T-cell (primary cell): ENCODE measurements around the gene GJB1. TPM values are rescaled to one million over a fixed set of nuclear protein-coding genes. Genes with fewer than 3 reads are reported as not detected.

Experiments
- ATAC-seq, 4 experiments: fragments of 200-7000 bp in 3 of 4; fragments of 150-1000 bp in 1 of 4; cut with Tn5 transposase; replicated peaks in 1 of 4; 1 replicate in 3 of 4; 2 replicates in 1 of 4; pipeline ENCODE4 v1.10.0; 2021; ENCODE audit warnings: moderate library complexity in 3 of 4, mild to moderate bottlenecking in 2 of 4, moderate number of reproducible peaks in 1 of 4
- CTCF ChIA-PET, 2 donors: fragments of 300-600 bp; sonication (Branson Sonifier 250); formaldehyde crosslinking; loops; one replicate each; lab custom pipeline; 2022; ENCODE audit warnings: antibody characterized with exemption in 2 of 2; lab: Charles Lee
- POLR2A ChIA-PET, 2 donors: fragments of 300-600 bp; sonication (Branson Sonifier 250); formaldehyde crosslinking; loops; one replicate each; lab custom pipeline; 2022; ENCODE audit warnings: antibody characterized with exemption in 2 of 2; lab: Charles Lee
- DNase-seq, 35 experiments: peaks; one replicate each; pipeline versions ENCODE4 v3.0.0 to v3.0.0-alpha.2; 2013 to 2023
- H3K27ac ChIP-seq: one replicate; pipeline ENCODE4 v1.5.1; 2013; ENCODE audit warnings: low read length
- H3K27me3 ChIP-seq, 2 experiments: replicated peaks in 1 of 2; 1 replicate in 1 of 2; 2 replicates in 1 of 2; pipeline versions ENCODE4 v1.6.1 to v1.7.0; 2013; ENCODE audit warnings: low read length in 1 of 2, mixed read lengths in 1 of 2; ENCODE audit not compliant: control insufficient read depth in 2 of 2, insufficient read depth in 2 of 2; ENCODE audit errors: extremely low read depth in 1 of 2
- H3K36me3 ChIP-seq, 2 donors: 1 replicate in 1 of 2; 2 replicates in 1 of 2; pipeline versions ENCODE4 v1.6.1 to v1.7.0; 2013; ENCODE audit warnings: low read length in 1 of 2; ENCODE audit not compliant: control insufficient read depth in 2 of 2, insufficient read depth in 1 of 2; ENCODE audit errors: extremely low read depth in 1 of 2
- H3K4me1 ChIP-seq, 2 experiments: 1 replicate in 1 of 2; 2 replicates in 1 of 2; pipeline versions ENCODE4 v1.6.1 to v1.7.0; 2013; ENCODE audit warnings: low read length in 2 of 2, mixed read lengths in 1 of 2; ENCODE audit not compliant: insufficient read depth in 2 of 2, control insufficient read depth in 1 of 2; ENCODE audit errors: extremely low read depth in 1 of 2
- H3K4me3 ChIP-seq, 2 donors: 1 replicate in 1 of 2; 2 replicates in 1 of 2; pipeline versions ENCODE4 v1.5.1 to v1.7.0; 2013; ENCODE audit warnings: mild to moderate bottlenecking in 2 of 2, low read length in 1 of 2, moderate library complexity in 1 of 2; ENCODE audit not compliant: control insufficient read depth in 1 of 2; ENCODE audit errors: extremely low read depth in 1 of 2
- H3K9me3 ChIP-seq: 2 replicates; pipeline ENCODE4 v1.7.0; 2013
- H3K27ac Mint-ChIP-seq, 2 donors: one replicate each; pipeline ENCODE4 v1.8.0; 2020 to 2021; ENCODE audit warnings: mild to moderate bottlenecking in 2 of 2, mixed read lengths in 2 of 2
- H3K27me3 Mint-ChIP-seq, 2 donors: one replicate each; pipeline ENCODE4 v1.8.0; 2021 to 2022; ENCODE audit warnings: mixed read lengths in 2 of 2
- H3K36me3 Mint-ChIP-seq: one replicate; pipeline ENCODE4 v1.8.0; 2021; ENCODE audit warnings: mixed read lengths
- H3K4me1 Mint-ChIP-seq, 3 donors: one replicate each; pipeline ENCODE4 v1.8.0; 2020 to 2022; ENCODE audit warnings: mixed read lengths in 3 of 3, mild to moderate bottlenecking in 1 of 3
- H3K4me3 Mint-ChIP-seq, 3 donors: one replicate each; pipeline ENCODE4 v1.8.0; 2020 to 2022; ENCODE audit warnings: mild to moderate bottlenecking in 3 of 3, mixed read lengths in 3 of 3, moderate library complexity in 3 of 3
- H3K9me3 Mint-ChIP-seq, 3 donors: one replicate each; pipeline ENCODE4 v1.8.0; 2020 to 2022; ENCODE audit warnings: mixed read lengths in 3 of 3
- WGBS: methylation state at CpG from one replicate; pipeline ENCODE4 v1.1.5; 2013; ENCODE audit warnings: missing lambda C conversion rate; ENCODE audit not compliant: insufficient coverage; 5-methylcytosine and 5-hydroxymethylcytosine counted together
- total RNA-seq, 35 experiments: library from RNA in 6 of 35; stranded (reverse) in 6 of 35; fragments of 120-200 nt in 1 of 35; gene quantifications; one replicate each; pipeline versions ENCODE4 v1.2.1 to v1.2.4 and lab custom pipeline; 2013 to 2026

Gene GJB1
- total RNA-seq, 5 donors from 2014 or later (not counting 1 experiment from before 2014, with no cell fraction given): 0.23 TPM; not detected in 3

GRCh38 chrX:71227370-71228062 lies 4.5 kb downstream of the GJB1 start:
- ChIA-PET CTCF (no interaction called here), POLR2A (no interaction called here)
- DNase-seq: peak in 1 of 35 experiments; percentile 4
- H3K9me3 ChIP-seq: no peaks in the 10 kb centered on the region
- no peak overlapping the region for H3K4me3 ChIP-seq
- H3K9me3 Mint-ChIP-seq: no peaks in the 10 kb centered on the region
- WGBS: 100% methylated on average over 1 of the region's 5 CpGs
- no peak overlapping the region for H3K4me3 Mint-ChIP-seq
- H3K27me3 ChIP-seq: peaks cover 0 to 4% of the 10 kb centered on the region in 2 experiments
- H3K36me3 ChIP-seq: no peaks in the 10 kb centered on the region
- H3K36me3 Mint-ChIP-seq: no peaks in the 10 kb centered on the region
- ATAC-seq: no peak
- no peaks in the 10 kb centered on the region for H3K4me1 Mint-ChIP-seq
- no peaks in the 10 kb centered on the region for H3K4me1 ChIP-seq
- H3K27ac Mint-ChIP-seq: no peak overlapping the region
- H3K27ac ChIP-seq: no peak overlapping the region
- H3K27me3 Mint-ChIP-seq: peaks cover 3 to 31% of the 10 kb centered on the region in 2 donors

GRCh38 chrX:71228063-71228642 lies 5.1 kb downstream of the GJB1 start:
- Mint-ChIP-seq H3K27ac (no peak overlapping the region), H3K4me3 (no peak overlapping the region), H3K36me3 (no peaks in the 10 kb centered on the region), H3K27me3 (peaks cover 2 to 28% of the 10 kb centered on the region in 2 donors), H3K9me3 (no peaks in the 10 kb centered on the region), H3K4me1 (no peaks in the 10 kb centered on the region)
- no peak overlapping the region for H3K27ac ChIP-seq
- no peaks in the 10 kb centered on the region for H3K4me1 ChIP-seq
- H3K36me3 ChIP-seq: no peaks in the 10 kb centered on the region
- no peak overlapping the region for H3K4me3 ChIP-seq
- POLR2A ChIA-PET: no interaction called here
- ATAC-seq (no peak), DNase-seq (no peak)
- WGBS: no CpG with 5 or more reads among the region's 1 CpG
- H3K9me3 ChIP-seq: no peaks in the 10 kb centered on the region
- CTCF ChIA-PET: no interaction called here
- peaks cover 0 to under 1% of the 10 kb centered on the region in 2 experiments for H3K27me3 ChIP-seq

GRCh38 chrX:71235482-71235881 lies 12.5 kb downstream of the GJB1 start:
- no CpG with 5 or more reads among the region's 3 CpGs for WGBS
- no peak overlapping the region for H3K4me3 Mint-ChIP-seq
- Histone ChIP-seq H3K4me3 (no peak overlapping the region), H3K27ac (no peak overlapping the region), H3K36me3 (no peaks in the 10 kb centered on the region), H3K27me3 (no peaks in the 10 kb centered on the region), H3K4me1 (no peaks in the 10 kb centered on the region), H3K9me3 (no peaks in the 10 kb centered on the region)
- no peaks in the 10 kb centered on the region for H3K9me3 Mint-ChIP-seq
- POLR2A ChIA-PET: no interaction called here
- CTCF ChIA-PET: no interaction called here
- no peak for ATAC-seq
- H3K4me1 Mint-ChIP-seq: no peaks in the 10 kb centered on the region
- H3K36me3 Mint-ChIP-seq: peaks cover 7% of the 10 kb centered on the region
- H3K27me3 Mint-ChIP-seq: peaks cover 0 to 7% of the 10 kb centered on the region in 2 donors
- no peak for DNase-seq
- H3K27ac Mint-ChIP-seq: no peak overlapping the region

GRCh38 chrX:71236836-71237235 lies 13.8 kb downstream of the GJB1 start:
- H3K4me3 ChIP-seq: no peak overlapping the region
- H3K4me1 Mint-ChIP-seq: no peaks in the 10 kb centered on the region
- no peaks in the 10 kb centered on the region for H3K4me1 ChIP-seq
- DNase-seq (no peak), ATAC-seq (no peak)
- H3K9me3 Mint-ChIP-seq: no peaks in the 10 kb centered on the region
- POLR2A ChIA-PET: no interaction called here
- CTCF ChIA-PET: no interaction called here
- no peak overlapping the region for H3K27ac Mint-ChIP-seq
- no peaks in the 10 kb centered on the region for H3K9me3 ChIP-seq
- no peak overlapping the region for H3K27ac ChIP-seq
- H3K27me3 ChIP-seq: no peaks in the 10 kb centered on the region
- H3K36me3 ChIP-seq: peaks cover 4% of the 10 kb centered on the region in 2 donors
- no peak overlapping the region for H3K4me3 Mint-ChIP-seq
- no CpG with 5 or more reads among the region's 1 CpG for WGBS
- H3K27me3 Mint-ChIP-seq: peaks cover 0 to 7% of the 10 kb centered on the region in 2 donors
- peaks cover 19% of the 10 kb centered on the region for H3K36me3 Mint-ChIP-seq

DNA sequence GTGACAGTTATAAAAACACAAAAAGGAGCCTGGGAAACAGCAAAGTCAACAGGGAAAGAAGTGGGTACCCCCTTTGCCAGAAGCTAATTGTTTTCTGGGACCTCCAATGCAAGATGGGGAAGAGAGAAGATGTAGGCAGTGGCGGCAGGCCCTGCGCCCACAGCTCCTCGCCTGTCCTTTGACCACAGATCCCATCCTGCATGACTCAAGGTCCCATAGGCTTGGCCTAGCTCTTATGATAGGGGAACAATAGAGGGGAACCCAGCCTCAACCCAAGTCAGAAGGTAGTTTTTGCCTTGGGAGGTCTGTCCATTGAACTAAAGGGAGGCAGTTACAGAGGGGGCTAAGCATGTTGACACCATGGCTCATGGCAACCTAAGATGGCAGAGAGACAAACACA lies 16.8 kb downstream of the GJB1 start:
- Histone ChIP-seq H3K4me1 (no peaks in the 10 kb centered on the region), H3K4me3 (no peak overlapping the region), H3K27ac (no peak overlapping the region), H3K36me3 (peaks cover 8 to 26% of the 10 kb centered on the region in 2 donors), H3K9me3 (no peaks in the 10 kb centered on the region), H3K27me3 (no peaks in the 10 kb centered on the region)
- Mint-ChIP-seq H3K27ac (no peak overlapping the region), H3K36me3 (peaks cover 38% of the 10 kb centered on the region), H3K9me3 (no peaks in the 10 kb centered on the region), H3K4me3 (no peak overlapping the region), H3K27me3 (peaks cover 0 to 7% of the 10 kb centered on the region in 2 donors), H3K4me1 (no peaks in the 10 kb centered on the region)
- ChIA-PET CTCF (interaction anchor here in 1 of 2 donors (0.6 kb wide), 1 partner anchor 663 kb away, joined by 3 read pairs; no protein-coding TSS in a partner anchor), POLR2A (no interaction called here)
- ATAC-seq (no peak), DNase-seq (no peak)
- WGBS: no CpG with 5 or more reads among the region's 3 CpGs

GRCh38 chrX:71241301-71241700 lies 18.3 kb downstream of the GJB1 start:
- no peaks in the 10 kb centered on the region for H3K4me1 ChIP-seq
- no peaks in the 10 kb centered on the region for H3K9me3 Mint-ChIP-seq
- no peaks in the 10 kb centered on the region for H3K4me1 Mint-ChIP-seq
- peaks cover 0 to 7% of the 10 kb centered on the region in 2 donors for H3K27me3 Mint-ChIP-seq
- H3K4me3 Mint-ChIP-seq: no peak overlapping the region
- H3K27ac Mint-ChIP-seq: no peak overlapping the region
- POLR2A ChIA-PET: no interaction called here
- DNase-seq (no peak), ATAC-seq (no peak)
- no peak overlapping the region for H3K4me3 ChIP-seq
- WGBS: no CpG with 5 or more reads among the region's 6 CpGs
- H3K27ac ChIP-seq: no peak overlapping the region
- peaks cover 47% of the 10 kb centered on the region for H3K36me3 Mint-ChIP-seq
- H3K27me3 ChIP-seq: no peaks in the 10 kb centered on the region
- CTCF ChIA-PET: no interaction called here
- H3K9me3 ChIP-seq: no peaks in the 10 kb centered on the region
- H3K36me3 ChIP-seq: peaks cover 8 to 39% of the 10 kb centered on the region in 2 donors
